ENCODE data around the gene DAB1.

The DAB1 gene

DNA sequence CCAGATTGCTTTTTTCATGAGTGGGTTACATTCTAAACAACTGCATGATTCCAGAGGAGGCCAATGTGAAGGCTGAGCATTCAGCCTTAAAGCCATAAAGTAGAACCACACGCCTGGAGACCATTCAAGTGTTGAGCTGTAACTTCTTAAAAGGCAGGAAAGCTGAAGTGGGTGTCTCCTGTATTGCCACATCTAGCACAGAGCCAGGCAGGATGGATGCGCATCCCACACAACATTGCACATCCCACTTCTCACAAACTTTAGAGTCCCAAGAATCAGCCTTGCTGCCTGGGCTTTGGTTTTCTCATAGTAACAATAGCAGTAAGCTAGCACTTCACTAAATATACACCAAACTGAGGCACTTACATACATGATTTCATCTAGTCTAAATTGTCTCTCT lies 151.7 kb downstream of the DAB1 start:
- Histone ChIP-seq H3K9ac (ENCODE audit: low read length) (no peak overlapping the region), H3K9me3 (ENCODE audit: insufficient read depth, low read length) (no peaks in the 10 kb centered on the region), H3K36me3 (ENCODE audit: low read length) (no peaks in the 10 kb centered on the region), H3K27ac (ENCODE audit: low read depth, low read length) (no peak overlapping the region), H3K27me3 (ENCODE audit: low read length) (no peaks in the 10 kb centered on the region), H3K9me2 (replicated peaks; ENCODE audit: insufficient read depth, low read length) (no peaks in the 10 kb centered on the region), H3K4me3 (ENCODE audit: insufficient read depth, low read length, poor library complexity, severe bottlenecking) (no peak overlapping the region), H3K4me2 (ENCODE audit: low read depth, low read length, poor library complexity, severe bottlenecking) (no peak overlapping the region), H3K79me2 (ENCODE audit: insufficient read depth, low read length) (no peaks in the 10 kb centered on the region), H2AFZ (ENCODE audit: low read depth, low read length, severe bottlenecking) (no peak overlapping the region), H4K20me1 (ENCODE audit: low read depth, low read length) (no peaks in the 10 kb centered on the region), H3F3A (ENCODE audit: insufficient read depth) (no peaks in the 10 kb centered on the region)
- TF ChIP-seq EZH2phosphoT487 (conservative IDR thresholded peaks at IDR 0.05; ENCODE audit: low read length): no peak
- TF ChIP-seq, protein P1, sequence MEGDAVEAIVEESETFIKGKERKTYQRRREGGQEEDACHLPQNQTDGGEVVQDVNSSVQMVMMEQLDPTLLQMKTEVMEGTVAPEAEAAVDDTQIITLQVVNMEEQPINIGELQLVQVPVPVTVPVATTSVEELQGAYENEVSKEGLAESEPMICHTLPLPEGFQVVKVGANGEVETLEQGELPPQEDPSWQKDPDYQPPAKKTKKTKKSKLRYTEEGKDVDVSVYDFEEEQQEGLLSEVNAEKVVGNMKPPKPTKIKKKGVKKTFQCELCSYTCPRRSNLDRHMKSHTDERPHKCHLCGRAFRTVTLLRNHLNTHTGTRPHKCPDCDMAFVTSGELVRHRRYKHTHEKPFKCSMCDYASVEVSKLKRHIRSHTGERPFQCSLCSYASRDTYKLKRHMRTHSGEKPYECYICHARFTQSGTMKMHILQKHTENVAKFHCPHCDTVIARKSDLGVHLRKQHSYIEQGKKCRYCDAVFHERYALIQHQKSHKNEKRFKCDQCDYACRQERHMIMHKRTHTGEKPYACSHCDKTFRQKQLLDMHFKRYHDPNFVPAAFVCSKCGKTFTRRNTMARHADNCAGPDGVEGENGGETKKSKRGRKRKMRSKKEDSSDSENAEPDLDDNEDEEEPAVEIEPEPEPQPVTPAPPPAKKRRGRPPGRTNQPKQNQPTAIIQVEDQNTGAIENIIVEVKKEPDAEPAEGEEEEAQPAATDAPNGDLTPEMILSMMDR (IDR thresholded peaks at IDR 0.05; ENCODE audit: insufficient read depth, low read length, poor library complexity, severe bottlenecking): no peak

DNA sequence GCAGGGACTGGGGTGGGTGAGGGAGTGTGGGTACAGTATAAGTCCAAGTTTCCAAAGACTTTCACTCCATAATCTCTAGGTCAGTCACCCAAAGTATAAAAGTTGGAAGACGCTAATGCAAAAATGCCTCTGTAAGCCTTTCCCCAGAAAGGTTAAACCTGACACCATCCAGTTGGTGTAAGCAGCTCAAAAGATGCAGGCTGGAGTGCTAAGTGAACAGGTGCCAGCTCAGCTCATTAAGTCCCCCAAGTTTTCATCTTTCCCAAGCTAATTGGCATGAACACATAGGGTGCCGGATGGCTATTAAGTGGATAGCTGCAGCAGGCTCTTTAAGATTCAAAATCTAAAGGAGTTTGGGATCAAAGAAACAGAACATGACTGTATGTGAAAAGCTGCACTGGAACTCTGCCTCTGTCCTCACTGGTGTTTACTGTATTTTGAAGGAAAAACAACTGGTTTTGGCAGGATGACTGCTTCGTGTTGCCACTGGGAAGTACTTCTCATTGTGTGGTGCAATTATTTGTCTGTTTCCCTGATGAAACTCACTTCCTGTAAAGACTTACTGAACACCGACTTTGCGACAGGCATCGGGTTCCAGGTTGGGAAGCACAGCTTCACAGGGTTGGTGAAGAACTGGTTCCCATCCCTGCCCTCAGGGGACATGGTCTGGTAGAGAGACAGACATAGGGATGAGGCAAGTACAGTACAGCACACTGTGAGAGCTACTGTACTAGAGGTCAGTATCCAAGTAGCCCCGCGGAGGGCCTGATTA lies 152.7 kb downstream of the DAB1 start:
- TF ChIP-seq, protein P1 (IDR thresholded peaks at IDR 0.05; ENCODE audit: insufficient read depth, low read length, poor library complexity, severe bottlenecking): no peak
- no peak for TF ChIP-seq EZH2phosphoT487 (conservative IDR thresholded peaks at IDR 0.05; ENCODE audit: low read length)
- Histone ChIP-seq H3K4me3 (ENCODE audit: insufficient read depth, low read length, poor library complexity, severe bottlenecking) (no peak overlapping the region), H3F3A (ENCODE audit: insufficient read depth) (no peaks in the 10 kb centered on the region), H3K9ac (ENCODE audit: low read length) (no peak overlapping the region), H3K36me3 (ENCODE audit: low read length) (no peaks in the 10 kb centered on the region), H3K79me2 (ENCODE audit: insufficient read depth, low read length) (no peaks in the 10 kb centered on the region), H3K4me2 (ENCODE audit: low read depth, low read length, poor library complexity, severe bottlenecking) (no peak overlapping the region), H4K20me1 (ENCODE audit: low read depth, low read length) (no peaks in the 10 kb centered on the region), H3K9me2 (replicated peaks; ENCODE audit: insufficient read depth, low read length) (no peaks in the 10 kb centered on the region), H3K27me3 (ENCODE audit: low read length) (no peaks in the 10 kb centered on the region), H3K27ac (ENCODE audit: low read depth, low read length) (no peak overlapping the region), H3K9me3 (ENCODE audit: insufficient read depth, low read length) (no peaks in the 10 kb centered on the region), H2AFZ (ENCODE audit: low read depth, low read length, severe bottlenecking) (no peak overlapping the region)

DNA sequence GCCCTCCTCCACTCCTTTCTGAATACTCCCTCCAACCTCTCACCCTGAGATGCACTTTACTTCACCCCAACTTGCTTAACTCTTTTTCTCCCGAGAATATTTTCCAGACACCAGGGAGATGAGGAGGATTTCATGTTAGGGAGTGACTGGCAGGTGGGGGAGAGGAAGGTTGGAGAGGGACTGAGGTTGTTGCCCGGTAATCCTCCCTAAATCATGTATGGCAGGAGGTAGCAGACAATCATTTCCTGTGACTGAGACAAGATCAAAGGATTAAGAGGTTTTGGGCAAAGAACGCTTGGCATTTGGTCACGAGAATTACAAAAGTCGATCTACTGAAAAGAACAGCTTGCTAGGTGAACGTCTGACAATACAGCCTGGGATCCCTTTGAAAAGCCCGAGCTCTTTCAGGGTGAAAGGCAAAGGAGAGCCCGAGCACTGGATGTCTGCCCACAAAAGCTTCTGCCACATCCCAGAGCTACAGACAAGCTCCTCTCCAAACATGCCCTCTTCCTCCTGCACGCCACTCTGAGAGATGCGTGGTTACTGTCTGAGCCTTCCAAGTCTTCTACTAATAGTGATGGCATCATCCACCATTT lies 154.1 kb downstream of the DAB1 start:
- no peaks in the 10 kb centered on the region for H3F3A ChIP-seq (ENCODE audit: insufficient read depth)
- H3K27ac ChIP-seq (ENCODE audit: low read depth, low read length): no peak overlapping the region
- no peak overlapping the region for H3K4me2 ChIP-seq (ENCODE audit: low read depth, low read length, poor library complexity, severe bottlenecking)
- no peaks in the 10 kb centered on the region for H4K20me1 ChIP-seq (ENCODE audit: low read depth, low read length)
- H3K9me3 ChIP-seq (ENCODE audit: insufficient read depth, low read length): no peaks in the 10 kb centered on the region
- H3K4me3 ChIP-seq (ENCODE audit: insufficient read depth, low read length, poor library complexity, severe bottlenecking): no peak overlapping the region
- H2AFZ ChIP-seq (ENCODE audit: low read depth, low read length, severe bottlenecking): no peak overlapping the region
- TF ChIP-seq EZH2phosphoT487 (conservative IDR thresholded peaks at IDR 0.05; ENCODE audit: low read length): no peak
- TF ChIP-seq, protein P1 (IDR thresholded peaks at IDR 0.05; ENCODE audit: insufficient read depth, low read length, poor library complexity, severe bottlenecking): no peak
- H3K9me2 ChIP-seq (replicated peaks; ENCODE audit: insufficient read depth, low read length): no peaks in the 10 kb centered on the region
- H3K9ac ChIP-seq (ENCODE audit: low read length): no peak overlapping the region
- H3K79me2 ChIP-seq (ENCODE audit: insufficient read depth, low read length): no peaks in the 10 kb centered on the region
- H3K27me3 ChIP-seq (ENCODE audit: low read length): no peaks in the 10 kb centered on the region
- no peaks in the 10 kb centered on the region for H3K36me3 ChIP-seq (ENCODE audit: low read length)
